Gastroesophageal sphincter (tissue), 3 donors: Measurements from ENCODE around the gene TKT.
"Not testable (repeated sequence)": the region's sequence is repeated elsewhere in the genome, so short reads cannot be mapped to it uniquely, and the experiment has no call there.

Source experiments
- CTCF ChIP-seq, 4 experiments: fragments of 200-600 bp in 2 of 4; fragments of 450-650 bp in 2 of 4; sonication (generic) in 1 of 4; IDR thresholded peaks; one replicate each; pipeline ENCODE4 v1.5.1; 2017 to 2019; ENCODE audit warnings: antibody characterized with exemption in 4 of 4, mild to moderate bottlenecking in 2 of 4, moderate library complexity in 2 of 4
- POLR2A ChIP-seq, 2 donors: fragments of 450-650 bp; IDR thresholded peaks; one replicate each; pipeline ENCODE4 v1.6.1; 2017; ENCODE audit warnings: antibody characterized with exemption in 2 of 2, mild to moderate bottlenecking in 2 of 2, moderate library complexity in 1 of 2

GRCh38 chr3:53252947-53253322 lies 2.9 kb downstream of the TKT start:
- TF ChIP-seq CTCF, POLR2A (IDR thresholded peaks at IDR 0.05): not testable (repeated sequence)
